OCI-LY7 (cell line): Measurements from ENCODE around the gene TRNT1. TPM values are rescaled to one million over a fixed set of nuclear protein-coding genes. Genes with fewer than 3 reads are reported as not detected.

Experiments used
- BruUV-seq: library from RNA; stranded (reverse); fragments of 400-500 nt; replicated peaks from 2 replicates; lab custom pipeline; 2021; lab: Mats Ljungman, UMichigan
- CTCF ChIA-PET: fragments of 300-600 bp; sonication (Branson Sonifier 250); formaldehyde crosslinking; loops from one replicate; lab custom pipeline; 2022; ENCODE audit warnings: antibody characterized with exemption; ENCODE audit not compliant: unreplicated experiment; lab: Charles Lee
- POLR2A ChIA-PET: fragments of 300-600 bp; sonication (Branson Sonifier 250); formaldehyde crosslinking; loops from one replicate; lab custom pipeline; 2022; ENCODE audit warnings: antibody characterized with exemption; lab: Charles Lee
- DNase-seq: peaks from one replicate; pipeline ENCODE4 v3.0.0-alpha.2; 2015; ENCODE audit warnings: low spot score
- H2AFZ ChIP-seq: fragments of 200-600 bp; sonication (generic), shearing (Covaris generic); 2 replicates; pipeline ENCODE4 v1.6.1; 2014; ENCODE audit warnings: mild to moderate bottlenecking, antibody characterized with exemption, low read length, moderate library complexity
- H3K27ac ChIP-seq: fragments of 200-600 bp; sonication (generic); 2 replicates; pipeline ENCODE4 v1.5.1; 2014; ENCODE audit warnings: mixed run types, low read depth, mild to moderate bottlenecking, moderate library complexity, low read length, inconsistent platforms; ENCODE audit not compliant: poor library complexity, severe bottlenecking
- H3K36me3 ChIP-seq: fragments of 200-600 bp; sonication (generic); 2 replicates; pipeline ENCODE4 v1.6.1; 2014; ENCODE audit warnings: mild to moderate bottlenecking, antibody characterized with exemption, low read length, moderate library complexity, mixed read lengths; ENCODE audit not compliant: insufficient read depth
- H3K4me1 ChIP-seq: fragments of 200-600 bp; sonication (generic); 2 replicates; pipeline ENCODE4 v1.5.1; 2014; ENCODE audit warnings: mild to moderate bottlenecking, low read length; ENCODE audit not compliant: insufficient read depth, poor library complexity, severe bottlenecking
- H3K4me2 ChIP-seq: fragments of 200-600 bp; sonication (generic); 2 replicates; pipeline ENCODE4 v1.6.1; 2014; ENCODE audit warnings: mild to moderate bottlenecking, low read length
- H3K4me3 ChIP-seq: fragments of 200-600 bp; sonication (generic); 2 replicates; pipeline ENCODE4 v1.5.1; 2014; ENCODE audit warnings: mild to moderate bottlenecking, low read depth, low read length; ENCODE audit not compliant: poor library complexity, severe bottlenecking
- H3K79me2 ChIP-seq: fragments of 200-600 bp; sonication (generic); 2 replicates; pipeline ENCODE4 v1.6.1; 2016; ENCODE audit warnings: low read depth, mild to moderate bottlenecking, low read length, moderate library complexity, mixed read lengths; ENCODE audit not compliant: insufficient read depth
- H3K9me2 ChIP-seq: fragments of 200-600 bp; sonication (generic); 2 replicates; pipeline ENCODE4 v1.6.1; 2016; ENCODE audit warnings: mild to moderate bottlenecking, low read length, mixed read lengths; ENCODE audit not compliant: insufficient read depth
- H3K9me3 ChIP-seq: fragments of 200-600 bp; sonication (generic); 2 replicates; pipeline ENCODE4 v1.6.1; 2014; ENCODE audit warnings: mild to moderate bottlenecking, mixed run types, low read length, mixed read lengths
- H4K20me1 ChIP-seq: fragments of 200-600 bp; sonication (generic); 2 replicates; pipeline ENCODE4 v1.6.1; 2014; ENCODE audit warnings: mild to moderate bottlenecking, antibody characterized with exemption, low read length, moderate library complexity, mixed read lengths; ENCODE audit not compliant: insufficient read depth
- EZH2phosphoT487 ChIP-seq: fragments of 200-600 bp; sonication (generic); IDR thresholded peaks from 2 replicates; pipeline ENCODE4 v1.6.1; 2018; ENCODE audit warnings: low read depth, borderline replicate concordance, mild to moderate bottlenecking, mixed run types, antibody characterized with exemption, low read length, moderate library complexity, mixed read lengths
- intact Hi-C: fragments of 100-400 bp; cut with micrococcal nuclease; formaldehyde crosslinking; loops from one replicate; pipeline ENCODE4 v1.10.0; 2022; ENCODE audit not compliant: unreplicated experiment
- total RNA-seq, 2 experiments: library from RNA; depleted of rRNA in 1 of 2; stranded (reverse); fragments of >200 nt in 1 of 2; shearing (Covaris generic) in 1 of 2; gene quantifications; 2 replicates each; pipeline ENCODE4 v1.2.3, GENCODE V29; 2014 to 2022
- TF ChIP-seq, protein P1 (sequence below): fragments of 200-600 bp; sonication (generic); conservative IDR thresholded peaks from 2 replicates; pipeline ENCODE4 v1.5.1; 2014; ENCODE audit warnings: mild to moderate bottlenecking, antibody characterized with exemption, low read length, moderate library complexity, mixed read lengths

Gene TRNT1
- total RNA-seq, 2 experiments from 2014 or later: 46.5 to 58.6 TPM

DNA sequence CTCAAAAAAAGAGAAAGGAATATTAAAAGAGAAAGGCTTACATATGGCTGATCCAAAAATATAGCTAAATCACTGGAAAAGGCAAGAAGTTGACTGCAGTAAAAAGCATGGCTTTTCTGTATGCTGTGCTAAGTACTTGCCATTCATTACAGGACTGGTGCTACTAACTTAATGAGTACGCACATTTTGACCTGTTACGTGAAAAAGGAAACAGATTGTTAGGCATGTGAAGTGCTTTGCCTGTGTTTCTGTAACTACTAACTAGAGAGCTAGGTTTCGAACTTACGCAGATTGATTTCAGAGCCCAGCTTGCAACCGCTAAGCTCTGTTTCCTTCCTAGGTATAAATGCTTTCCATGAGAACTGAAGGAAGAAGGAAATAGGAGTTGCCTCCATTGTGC is 2.8 kb downstream of the TRNT1 start:
- no peaks in the 10 kb centered on the region for H3K9me2 ChIP-seq
- H3K4me3 ChIP-seq: no peak overlapping the region
- ChIA-PET POLR2A (interaction anchor here (1.0 kb wide), 2 partner anchors 23 to 24 kb away, joined by 3 to 4 read pairs; no protein-coding TSS in a partner anchor), CTCF (no interaction called here)
- DNase-seq: no peak
- intact Hi-C loops: no loop called here
- H3K79me2 ChIP-seq: peaks cover 54% of the 10 kb centered on the region
- H3K9me3 ChIP-seq: no peaks in the 10 kb centered on the region
- H3K4me2 ChIP-seq: no peak overlapping the region
- no peaks in the 10 kb centered on the region for H4K20me1 ChIP-seq
- peaks cover 20% of the 10 kb centered on the region for H3K4me1 ChIP-seq
- H2AFZ ChIP-seq: no peak overlapping the region
- peaks cover 49% of the 10 kb centered on the region for H3K36me3 ChIP-seq
- BruUV-seq: no TSS peak
- TF ChIP-seq EZH2phosphoT487: no peak
- TF ChIP-seq, protein P1, sequence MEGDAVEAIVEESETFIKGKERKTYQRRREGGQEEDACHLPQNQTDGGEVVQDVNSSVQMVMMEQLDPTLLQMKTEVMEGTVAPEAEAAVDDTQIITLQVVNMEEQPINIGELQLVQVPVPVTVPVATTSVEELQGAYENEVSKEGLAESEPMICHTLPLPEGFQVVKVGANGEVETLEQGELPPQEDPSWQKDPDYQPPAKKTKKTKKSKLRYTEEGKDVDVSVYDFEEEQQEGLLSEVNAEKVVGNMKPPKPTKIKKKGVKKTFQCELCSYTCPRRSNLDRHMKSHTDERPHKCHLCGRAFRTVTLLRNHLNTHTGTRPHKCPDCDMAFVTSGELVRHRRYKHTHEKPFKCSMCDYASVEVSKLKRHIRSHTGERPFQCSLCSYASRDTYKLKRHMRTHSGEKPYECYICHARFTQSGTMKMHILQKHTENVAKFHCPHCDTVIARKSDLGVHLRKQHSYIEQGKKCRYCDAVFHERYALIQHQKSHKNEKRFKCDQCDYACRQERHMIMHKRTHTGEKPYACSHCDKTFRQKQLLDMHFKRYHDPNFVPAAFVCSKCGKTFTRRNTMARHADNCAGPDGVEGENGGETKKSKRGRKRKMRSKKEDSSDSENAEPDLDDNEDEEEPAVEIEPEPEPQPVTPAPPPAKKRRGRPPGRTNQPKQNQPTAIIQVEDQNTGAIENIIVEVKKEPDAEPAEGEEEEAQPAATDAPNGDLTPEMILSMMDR: no peak
- no peak overlapping the region for H3K27ac ChIP-seq

DNA sequence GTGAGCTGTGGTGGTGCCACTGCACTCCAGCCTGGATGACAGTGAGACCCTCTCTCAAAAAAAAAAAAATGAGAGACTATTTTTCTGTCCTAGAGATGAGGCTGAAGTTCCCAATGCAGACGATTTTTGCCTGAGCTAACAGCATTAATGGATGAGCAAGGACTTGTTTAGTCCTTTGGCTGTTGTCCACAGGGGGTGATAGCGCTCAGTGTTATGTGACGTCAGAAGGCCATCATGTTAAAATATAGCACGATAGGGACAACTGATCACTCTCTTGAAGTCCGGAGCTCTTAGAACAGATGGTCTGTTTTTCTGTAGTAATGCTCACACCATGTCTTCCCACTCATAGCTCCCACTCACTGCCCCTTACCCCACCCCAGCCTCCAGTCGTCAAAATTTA is 6.8 kb downstream of the TRNT1 start:
- Histone ChIP-seq H3K9me3 (no peaks in the 10 kb centered on the region), H3K36me3 (peaks cover 88% of the 10 kb centered on the region), H3K27ac (no peak overlapping the region), H2AFZ (no peak overlapping the region), H3K4me2 (no peak overlapping the region), H3K79me2 (peaks cover 74% of the 10 kb centered on the region), H3K4me3 (no peak overlapping the region), H3K9me2 (no peaks in the 10 kb centered on the region), H4K20me1 (peaks cover 23% of the 10 kb centered on the region), H3K4me1 (peaks cover 3% of the 10 kb centered on the region)
- intact Hi-C loops: no loop called here
- no peak for TF ChIP-seq EZH2phosphoT487
- TF ChIP-seq, protein P1: no peak
- no peak for DNase-seq
- ChIA-PET POLR2A (interaction anchor here (0.6 to 1.5 kb wide), 6 partner anchors 10 to 1465 kb away, joined by 3 to 6 read pairs (median 3); no protein-coding TSS in a partner anchor), CTCF (no interaction called here)
- no TSS peak for BruUV-seq

DNA sequence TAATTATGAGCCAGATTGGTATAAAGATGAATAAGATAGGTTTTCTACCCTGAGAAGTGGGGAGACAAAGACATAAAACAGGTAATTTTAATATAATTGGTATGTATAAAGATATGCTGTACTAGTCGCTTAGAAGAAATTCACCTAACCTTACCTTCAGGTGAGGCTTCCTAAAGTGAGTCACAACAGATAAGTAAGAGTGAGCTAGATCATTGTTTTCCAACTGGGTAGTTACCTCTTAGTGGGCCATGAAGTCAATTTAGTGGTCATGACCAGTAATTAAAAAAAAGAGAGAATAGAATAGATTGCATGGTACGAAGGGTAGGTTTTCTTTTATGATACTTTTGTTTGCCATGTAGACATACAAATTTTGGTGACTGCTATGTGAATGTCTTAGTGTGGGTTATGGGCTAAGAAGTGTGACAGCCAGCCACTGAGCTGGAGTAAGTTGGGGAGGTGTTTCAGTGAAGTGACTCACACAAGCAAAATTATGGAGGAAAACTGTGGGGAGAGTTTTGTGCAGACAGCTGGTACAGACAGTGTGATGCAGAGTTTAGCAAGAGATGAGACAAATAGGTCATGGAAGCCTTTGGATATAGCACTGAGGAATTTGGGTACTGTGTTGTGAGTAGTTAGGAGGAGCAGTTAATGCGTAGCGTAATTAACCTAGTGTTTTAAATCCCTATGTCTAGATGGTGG is 8.2 kb downstream of the TRNT1 start:
- Histone ChIP-seq H4K20me1 (peaks cover 26% of the 10 kb centered on the region), H3K9me2 (no peaks in the 10 kb centered on the region), H2AFZ (no peak overlapping the region), H3K4me1 (no peaks in the 10 kb centered on the region), H3K4me2 (no peak overlapping the region), H3K36me3 (peaks cover 88% of the 10 kb centered on the region), H3K27ac (no peak overlapping the region), H3K79me2 (peaks cover 60% of the 10 kb centered on the region), H3K4me3 (no peak overlapping the region), H3K9me3 (no peaks in the 10 kb centered on the region)
- intact Hi-C loops: no loop called here
- no TSS peak for BruUV-seq
- CTCF ChIA-PET: no interaction called here
- POLR2A ChIA-PET: interaction anchor here (1.5 kb wide), 1 partner anchor 28 kb away, joined by 3 read pairs; no protein-coding TSS in a partner anchor
- DNase-seq: no peak
- TF ChIP-seq, protein P1: no peak
- TF ChIP-seq EZH2phosphoT487: no peak
